HepG2 (cell line): ENCODE data around the gene CCDC154. TPM values are rescaled to one million over a fixed set of nuclear protein-coding genes. Genes with fewer than 3 reads are reported as not detected.

Source experiments
- FOXJ3 ChIP-seq: sonication (generic); formaldehyde crosslinking; IDR thresholded peaks from 2 replicates; pipeline ENCODE4 v1.4.0; 2020; ENCODE audit warnings: missing genetic modification reagents, mild to moderate bottlenecking, borderline replicate concordance
- GTF2F1 ChIP-seq: fragments of 150-350 bp; IDR thresholded peaks from 2 replicates; pipeline ENCODE4 v1.6.1; 2014; ENCODE audit warnings: low read length
- MLXIP ChIP-seq: sonication (generic); formaldehyde crosslinking; IDR thresholded peaks from 2 replicates; pipeline ENCODE4 v1.9.0; 2021; ENCODE audit warnings: missing genetic modification reagents, borderline replicate concordance
- RNF2 ChIP-seq: fragments of 450-650 bp; conservative IDR thresholded peaks from 2 replicates; pipeline ENCODE4 v1.6.1; 2016; ENCODE audit warnings: low read depth
- ZFP1 ChIP-seq: IDR thresholded peaks from 2 replicates; pipeline ENCODE4 v1.6.1; 2016
- ZNF333 ChIP-seq: sonication (generic); formaldehyde crosslinking; IDR thresholded peaks from 2 replicates; pipeline ENCODE4 v1.4.0; 2020; ENCODE audit warnings: mild to moderate bottlenecking, missing genetic modification reagents, borderline replicate concordance
- ZNF34 ChIP-seq: sonication (generic); formaldehyde crosslinking; IDR thresholded peaks from 2 replicates; pipeline ENCODE4 v1.4.0; 2020; ENCODE audit warnings: mild to moderate bottlenecking, missing genetic modification reagents, borderline replicate concordance
- polyA plus RNA-seq, 8 experiments: library from polyadenylated mRNA; depleted of rRNA in 3 of 8; stranded (reverse) in 7 of 8; unstranded in 1 of 8; fragments of >200 nt; fragmentation: Illumina TruSeq in 4 of 8; extraction: Trizol in 4 of 8; gene quantifications; 2 replicates each; pipeline versions ENCODE4 v1.2.1 to v1.2.3, GENCODE V29; 2011 to 2016; ENCODE audit warnings: low read depth in 4 of 8, missing spikeins in 1 of 8, mixed read lengths in 1 of 8; ENCODE audit not compliant: insufficient read depth in 1 of 8
- total RNA-seq, 5 experiments: library from RNA; depleted of rRNA; stranded (reverse); fragments of >200 nt; fragmentation: Illumina TruSeq; extraction: Trizol; gene quantifications; 2 replicates each; pipeline ENCODE4 v1.2.3, GENCODE V29; 2016; ENCODE audit warnings: low read depth in 1 of 5
- TF ChIP-seq, protein P1 (sequence below), 2 experiments: fragments of 450-650 bp in 1 of 2; sonication (generic) in 1 of 2; formaldehyde crosslinking in 1 of 2; IDR thresholded peaks; 2 replicates each; pipeline versions ENCODE4 v1.6.1 to v1.8.0; 2016 to 2022; ENCODE audit warnings: antibody characterized with exemption in 1 of 2, mild to moderate bottlenecking in 1 of 2, missing genetic modification reagents in 1 of 2
- TF ChIP-seq, protein P2 (sequence below): sonication (generic); formaldehyde crosslinking; IDR thresholded peaks from 2 replicates; pipeline ENCODE4 v1.5.1; 2020; ENCODE audit warnings: mild to moderate bottlenecking, missing genetic modification reagents, borderline replicate concordance

CCDC154 gene
- total and polyA plus RNA-seq, 2 of the 13 experiments (the other 11 are each of a cell fraction or from before 2014, with no cell fraction given): 0.92 to 1.5 TPM

DNA sequence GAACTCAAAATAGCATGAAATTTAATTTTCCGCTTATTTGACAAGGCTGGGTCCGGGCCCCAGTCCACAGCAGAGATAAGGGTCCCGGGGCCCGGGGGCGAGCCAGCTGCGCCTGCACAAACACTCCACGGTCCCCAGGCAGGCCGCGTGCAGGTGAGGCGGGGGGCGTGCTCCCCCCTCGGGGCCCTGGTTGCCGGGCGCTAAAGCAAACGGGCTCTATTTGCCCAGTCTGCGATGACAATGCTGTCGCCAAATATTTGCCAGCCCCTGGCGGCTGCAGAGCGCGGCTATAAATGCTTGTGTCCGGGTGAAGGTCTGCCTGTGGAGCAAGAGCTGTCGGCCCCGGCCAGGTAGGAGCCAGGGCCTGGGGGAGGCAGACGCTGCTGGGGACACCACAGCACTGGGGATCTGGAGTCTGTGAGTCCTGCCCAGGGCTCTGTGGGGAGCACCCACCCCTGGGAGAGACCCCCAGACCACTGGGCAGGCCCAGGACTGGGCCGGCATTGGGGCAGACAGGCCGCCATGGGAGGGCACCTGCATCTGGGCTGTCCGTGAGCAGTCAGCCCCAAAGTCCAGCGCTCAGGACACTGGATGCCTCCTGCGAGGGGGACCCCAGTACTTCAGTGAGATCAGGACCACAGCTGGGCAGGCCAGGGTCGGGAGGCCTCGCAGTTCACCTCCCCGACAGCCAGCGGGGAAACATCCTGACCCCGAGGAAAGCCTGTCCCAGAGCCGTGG lies 13.4 kb downstream of the CCDC154 start, which contains the start of gene PERCC1 (continued):
- TF ChIP-seq, protein P1, sequence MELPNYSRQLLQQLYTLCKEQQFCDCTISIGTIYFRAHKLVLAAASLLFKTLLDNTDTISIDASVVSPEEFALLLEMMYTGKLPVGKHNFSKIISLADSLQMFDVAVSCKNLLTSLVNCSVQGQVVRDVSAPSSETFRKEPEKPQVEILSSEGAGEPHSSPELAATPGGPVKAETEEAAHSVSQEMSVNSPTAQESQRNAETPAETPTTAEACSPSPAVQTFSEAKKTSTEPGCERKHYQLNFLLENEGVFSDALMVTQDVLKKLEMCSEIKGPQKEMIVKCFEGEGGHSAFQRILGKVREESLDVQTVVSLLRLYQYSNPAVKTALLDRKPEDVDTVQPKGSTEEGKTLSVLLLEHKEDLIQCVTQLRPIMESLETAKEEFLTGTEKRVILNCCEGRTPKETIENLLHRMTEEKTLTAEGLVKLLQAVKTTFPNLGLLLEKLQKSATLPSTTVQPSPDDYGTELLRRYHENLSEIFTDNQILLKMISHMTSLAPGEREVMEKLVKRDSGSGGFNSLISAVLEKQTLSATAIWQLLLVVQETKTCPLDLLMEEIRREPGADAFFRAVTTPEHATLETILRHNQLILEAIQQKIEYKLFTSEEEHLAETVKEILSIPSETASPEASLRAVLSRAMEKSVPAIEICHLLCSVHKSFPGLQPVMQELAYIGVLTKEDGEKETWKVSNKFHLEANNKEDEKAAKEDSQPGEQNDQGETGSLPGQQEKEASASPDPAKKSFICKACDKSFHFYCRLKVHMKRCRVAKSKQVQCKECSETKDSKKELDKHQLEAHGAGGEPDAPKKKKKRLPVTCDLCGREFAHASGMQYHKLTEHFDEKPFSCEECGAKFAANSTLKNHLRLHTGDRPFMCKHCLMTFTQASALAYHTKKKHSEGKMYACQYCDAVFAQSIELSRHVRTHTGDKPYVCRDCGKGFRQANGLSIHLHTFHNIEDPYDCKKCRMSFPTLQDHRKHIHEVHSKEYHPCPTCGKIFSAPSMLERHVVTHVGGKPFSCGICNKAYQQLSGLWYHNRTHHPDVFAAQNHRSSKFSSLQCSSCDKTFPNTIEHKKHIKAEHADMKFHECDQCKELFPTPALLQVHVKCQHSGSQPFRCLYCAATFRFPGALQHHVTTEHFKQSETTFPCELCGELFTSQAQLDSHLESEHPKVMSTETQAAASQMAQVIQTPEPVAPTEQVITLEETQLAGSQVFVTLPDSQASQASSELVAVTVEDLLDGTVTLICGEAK (IDR thresholded peaks at IDR 0.05): no peak
- TF ChIP-seq, protein P1 (CRISPR knock-in tag; IDR thresholded peaks at IDR 0.05): 0 out of 2 replicates have a peak, but pooled peaks have one; percentile 64
- TF ChIP-seq GTF2F1 (no peak), RNF2 (no peak), ZNF34 (CRISPR knock-in tag) (0 out of 2 replicates have a peak, but pooled peaks have one; percentile 36), ZFP1 (0 out of 2 replicates have a peak, but pooled peaks have one; percentile 31), ZNF333 (CRISPR knock-in tag) (no peak), MLXIP (CRISPR knock-in tag) (no peak), FOXJ3 (peak; percentile 38; the same call in 1 of the 2 replicates)
- TF ChIP-seq, protein P2, sequence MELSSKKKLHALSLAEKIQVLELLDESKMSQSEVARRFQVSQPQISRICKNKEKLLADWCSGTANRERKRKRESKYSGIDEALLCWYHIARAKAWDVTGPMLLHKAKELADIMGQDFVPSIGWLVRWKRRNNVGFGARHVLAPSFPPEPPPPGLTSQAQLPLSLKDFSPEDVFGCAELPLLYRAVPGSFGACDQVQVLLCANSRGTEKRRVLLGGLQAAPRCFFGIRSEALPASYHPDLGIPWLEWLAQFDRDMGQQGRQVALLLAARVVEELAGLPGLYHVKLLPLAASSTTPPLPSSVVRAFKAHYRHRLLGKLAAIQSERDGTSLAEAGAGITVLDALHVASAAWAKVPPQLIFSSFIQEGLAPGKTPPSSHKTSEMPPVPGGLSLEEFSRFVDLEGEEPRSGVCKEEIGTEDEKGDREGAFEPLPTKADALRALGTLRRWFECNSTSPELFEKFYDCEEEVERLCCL (CRISPR knock-in tag): no peak
